Keratinocyte (primary cell): Measurements from ENCODE around the gene DMD.

Experiments
- CTCF ChIP-seq, 3 experiments: IDR thresholded peaks in 1 of 3; conservative IDR thresholded peaks in 1 of 3; optimal IDR thresholded peaks in 1 of 3; 2 replicates in 2 of 3; 3 replicates in 1 of 3; pipeline versions ENCODE3 to v1.5.1; 2011; ENCODE audit warnings: low read length in 3 of 3, mild to moderate bottlenecking in 3 of 3, moderate library complexity in 2 of 3, control low read depth in 1 of 3, inconsistent platforms in 1 of 3; ENCODE audit not compliant: insufficient read depth in 2 of 3; ENCODE audit errors: extremely low read depth in 1 of 3
- EZH2 ChIP-seq: IDR thresholded peaks from one replicate; pipeline ENCODE4 v1.6.1; 2012; ENCODE audit warnings: inconsistent platforms, mild to moderate bottlenecking, low read length, moderate library complexity

DNA sequence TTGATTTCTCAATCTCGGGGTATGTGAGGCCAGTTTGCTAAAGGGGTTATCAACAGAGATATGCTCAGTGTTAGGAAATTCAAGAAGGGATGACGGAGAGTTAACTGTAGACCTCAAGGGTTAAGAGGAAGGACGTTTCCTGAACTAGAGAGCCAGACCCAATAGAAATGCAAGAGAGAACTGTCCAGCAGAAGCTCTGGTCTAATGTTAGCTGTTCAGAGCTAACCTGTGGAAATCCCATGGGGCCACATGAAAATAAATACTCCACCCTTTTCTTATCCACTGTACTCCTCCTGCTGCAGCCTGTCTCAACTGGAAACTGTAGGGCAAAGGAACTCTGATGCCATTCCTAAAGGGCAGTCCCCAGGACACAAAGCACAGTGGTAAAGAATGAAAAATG lies 274.3 kb downstream of the DMD start:
- TF ChIP-seq CTCF (optimal IDR thresholded peaks at IDR 0.05 in 1 of 3, IDR thresholded peaks at IDR 0.05 in 1 of 3, conservative IDR thresholded peaks at IDR 0.05 in 1 of 3; ENCODE audit: extremely low read depth in 1 of 3, insufficient read depth in 2 of 3, low read length in 3 of 3) (no peak), EZH2 (no peak)
